Esophagus muscularis mucosa (tissue), 4 donors: ENCODE data around the gene DENND2D. TPM values are rescaled to one million over a fixed set of nuclear protein-coding genes. Genes with fewer than 3 reads are reported as not detected.

Source experiments
- DNase-seq: peaks from one replicate; pipeline ENCODE4 v3.0.0-alpha.2; 2017; ENCODE audit errors: extremely low spot score
- H3K27ac ChIP-seq, 4 donors: fragments of 200-600 bp; sonication (generic); replicated peaks in 1 of 4; 1 replicate in 3 of 4; 2 replicates in 1 of 4; pipeline ENCODE4 v1.5.1; 2016 to 2019; ENCODE audit warnings: mild to moderate bottlenecking in 1 of 4
- H3K27me3 ChIP-seq, 4 donors: fragments of 200-600 bp; sonication (generic); one replicate each; pipeline versions ENCODE4 v1.5.1 to v1.6.0; 2016 to 2019
- H3K36me3 ChIP-seq, 4 donors: fragments of 200-600 bp; sonication (generic); one replicate each; pipeline ENCODE4 v1.5.1; 2016 to 2019
- H3K4me1 ChIP-seq, 4 donors: fragments of 200-600 bp; sonication (generic); one replicate each; pipeline ENCODE4 v1.5.1; 2016 to 2019
- H3K4me3 ChIP-seq, 4 donors: fragments of 200-600 bp; sonication (generic); 1 replicate in 2 of 4; 2 replicates in 2 of 4; pipeline ENCODE4 v1.5.1; 2016 to 2019; ENCODE audit warnings: mild to moderate bottlenecking in 4 of 4, moderate library complexity in 1 of 4
- H3K9me3 ChIP-seq, 4 donors: fragments of 200-600 bp; sonication (generic); 1 replicate in 3 of 4; 2 replicates in 1 of 4; pipeline ENCODE4 v1.5.1; 2016 to 2019
- EP300 ChIP-seq: sonication (generic); formaldehyde crosslinking; IDR thresholded peaks from one replicate; pipeline ENCODE4 v1.6.1; 2017; ENCODE audit warnings: antibody characterized with exemption
- POLR2A ChIP-seq: fragments of 450-650 bp; IDR thresholded peaks from one replicate; pipeline ENCODE4 v1.6.1; 2017; ENCODE audit warnings: antibody characterized with exemption, moderate library complexity, mild to moderate bottlenecking, low read depth
- POLR2AphosphoS5 ChIP-seq, 2 donors: sonication (generic); formaldehyde crosslinking; IDR thresholded peaks; one replicate each; pipeline ENCODE4 v1.6.1; 2017; ENCODE audit warnings: antibody characterized with exemption in 2 of 2
- WGBS: methylation state at CpG from one replicate; pipeline ENCODE4 v1.1.5; 2018; 5-methylcytosine and 5-hydroxymethylcytosine counted together
- intact Hi-C: fragments of 100-400 bp; cut with DNase I; formaldehyde crosslinking; loops from one replicate; pipeline ENCODE4 v1.15.1; 2023
- total RNA-seq, 4 donors: library from RNA; depleted of rRNA; stranded (reverse); fragments of >200 nt; gene quantifications; one replicate each; pipeline versions ENCODE4 v1.1.0 to v1.2.1, GENCODE V29; 2016
- TF ChIP-seq, protein P1 (sequence below), 3 experiments: fragments of 200-600 bp in 2 of 3; fragments of 450-650 bp in 1 of 3; sonication (generic) in 2 of 3; IDR thresholded peaks; one replicate each; pipeline ENCODE4 v1.5.1; 2017 to 2019; ENCODE audit warnings: antibody characterized with exemption in 3 of 3, mild to moderate bottlenecking in 2 of 3, moderate library complexity in 1 of 3

The DENND2D gene
- total RNA-seq, 4 donors from 2014 or later = 4.0 to 13.8 (median 5.2) TPM

DNA sequence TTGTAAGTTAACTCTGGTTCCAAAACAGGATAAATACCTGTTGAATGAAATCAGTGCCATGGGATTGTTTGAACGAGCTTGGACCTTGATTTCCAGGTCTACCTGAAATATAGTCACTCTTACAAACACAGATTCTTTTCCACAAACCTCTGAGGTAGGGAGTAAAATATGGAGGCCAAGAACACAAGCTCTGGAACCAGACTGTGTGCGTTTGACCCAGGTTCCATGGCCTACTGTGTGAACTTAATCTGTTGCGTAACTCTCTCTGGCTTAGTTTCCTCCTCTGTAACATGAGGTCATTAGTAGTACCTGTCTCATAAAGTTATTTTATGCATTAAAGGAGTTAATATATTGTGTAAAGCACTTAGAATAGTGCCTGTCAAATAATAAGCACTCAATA lies 25.1 kb downstream of the DENND2D start:
- Histone ChIP-seq H3K4me1 (no peaks in the 10 kb centered on the region), H3K27me3 (no peaks in the 10 kb centered on the region), H3K9me3 (no peaks in the 10 kb centered on the region), H3K27ac (no peak overlapping the region), H3K36me3 (peaks cover 0 to 68% (median 25%) of the 10 kb centered on the region in 4 donors), H3K4me3 (no peak overlapping the region)
- DNase-seq = no peak
- intact Hi-C loops = no loop called here
- WGBS = 86% methylated on average over 3 of the region's 3 CpGs
- TF ChIP-seq POLR2A = no peak
- no peak for TF ChIP-seq EP300
- TF ChIP-seq, protein P1, sequence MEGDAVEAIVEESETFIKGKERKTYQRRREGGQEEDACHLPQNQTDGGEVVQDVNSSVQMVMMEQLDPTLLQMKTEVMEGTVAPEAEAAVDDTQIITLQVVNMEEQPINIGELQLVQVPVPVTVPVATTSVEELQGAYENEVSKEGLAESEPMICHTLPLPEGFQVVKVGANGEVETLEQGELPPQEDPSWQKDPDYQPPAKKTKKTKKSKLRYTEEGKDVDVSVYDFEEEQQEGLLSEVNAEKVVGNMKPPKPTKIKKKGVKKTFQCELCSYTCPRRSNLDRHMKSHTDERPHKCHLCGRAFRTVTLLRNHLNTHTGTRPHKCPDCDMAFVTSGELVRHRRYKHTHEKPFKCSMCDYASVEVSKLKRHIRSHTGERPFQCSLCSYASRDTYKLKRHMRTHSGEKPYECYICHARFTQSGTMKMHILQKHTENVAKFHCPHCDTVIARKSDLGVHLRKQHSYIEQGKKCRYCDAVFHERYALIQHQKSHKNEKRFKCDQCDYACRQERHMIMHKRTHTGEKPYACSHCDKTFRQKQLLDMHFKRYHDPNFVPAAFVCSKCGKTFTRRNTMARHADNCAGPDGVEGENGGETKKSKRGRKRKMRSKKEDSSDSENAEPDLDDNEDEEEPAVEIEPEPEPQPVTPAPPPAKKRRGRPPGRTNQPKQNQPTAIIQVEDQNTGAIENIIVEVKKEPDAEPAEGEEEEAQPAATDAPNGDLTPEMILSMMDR (IDR thresholded peaks at IDR 0.05) = no peak
- no peak for TF ChIP-seq POLR2AphosphoS5 (IDR thresholded peaks at IDR 0.05)

DNA sequence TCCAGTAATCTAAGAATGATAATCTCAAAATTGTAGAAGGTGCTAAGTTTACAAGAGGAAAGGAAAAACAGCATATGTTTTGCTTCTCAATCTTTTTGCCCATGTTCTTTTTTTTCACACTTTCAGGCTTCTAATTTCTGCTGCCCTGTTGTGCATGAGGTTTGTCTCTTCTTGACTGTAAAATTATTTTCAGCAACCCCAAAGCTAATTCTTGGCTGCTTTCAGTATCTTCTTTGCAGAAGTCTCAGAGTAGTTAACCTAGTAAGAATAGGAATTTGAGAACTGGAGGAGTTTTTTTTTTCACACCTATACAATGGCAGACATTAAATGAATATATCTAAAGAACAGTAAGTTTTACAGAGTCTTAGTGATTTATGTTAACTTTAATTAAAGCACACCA lies 26.4 kb downstream of the DENND2D start:
- Histone ChIP-seq H3K27ac (no peak overlapping the region), H3K4me3 (no peak overlapping the region), H3K36me3 (peaks cover 0 to 67% (median 25%) of the 10 kb centered on the region in 4 donors), H3K4me1 (no peaks in the 10 kb centered on the region), H3K9me3 (no peaks in the 10 kb centered on the region), H3K27me3 (no peaks in the 10 kb centered on the region)
- TF ChIP-seq POLR2A = no peak
- TF ChIP-seq, protein P1 (IDR thresholded peaks at IDR 0.05) = no peak
- no peak for TF ChIP-seq EP300
- TF ChIP-seq POLR2AphosphoS5 (IDR thresholded peaks at IDR 0.05) = no peak
- DNase-seq = no peak
- intact Hi-C loops = no loop called here

GRCh38 chr1:111172463-111172862 lies 28.0 kb downstream of the DENND2D start:
- no peaks in the 10 kb centered on the region for H3K9me3 ChIP-seq
- intact Hi-C loops = no loop called here
- H3K4me3 ChIP-seq = no peak overlapping the region
- no peaks in the 10 kb centered on the region for H3K4me1 ChIP-seq
- no peak for TF ChIP-seq EP300
- TF ChIP-seq, protein P1 (IDR thresholded peaks at IDR 0.05) = no peak
- no peak for TF ChIP-seq POLR2A
- TF ChIP-seq POLR2AphosphoS5 (IDR thresholded peaks at IDR 0.05) = no peak
- no peaks in the 10 kb centered on the region for H3K27me3 ChIP-seq
- no peak overlapping the region for H3K27ac ChIP-seq
- H3K36me3 ChIP-seq = peaks cover 0 to 69% (median 31%) of the 10 kb centered on the region in 4 donors
- no peak for DNase-seq

DNA sequence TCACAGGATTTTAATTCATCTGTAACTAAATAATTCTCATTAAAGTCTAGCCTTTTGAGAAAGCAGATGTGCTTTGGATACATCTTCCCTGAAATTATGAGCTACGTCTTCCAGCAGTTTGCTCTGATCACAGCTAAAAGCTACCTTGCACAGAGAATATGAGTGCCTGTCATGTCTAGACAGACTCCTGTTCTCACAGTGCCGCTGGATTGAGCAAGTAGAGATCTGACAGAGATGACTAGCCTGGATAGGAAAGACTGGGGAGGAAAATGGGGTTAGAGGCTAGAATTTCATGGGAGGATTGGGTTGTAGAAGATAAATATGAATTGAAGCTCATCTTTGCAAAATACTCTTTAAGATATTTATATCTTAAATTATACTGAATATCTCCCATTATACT lies 36.3 kb downstream of the DENND2D start:
- peaks cover 0 to 50% (median 32%) of the 10 kb centered on the region in 4 donors for H3K36me3 ChIP-seq
- no peak overlapping the region for H3K4me3 ChIP-seq
- WGBS = 96% methylated on average over 2 of the region's 2 CpGs
- no peaks in the 10 kb centered on the region for H3K9me3 ChIP-seq
- intact Hi-C loops = no loop called here
- TF ChIP-seq POLR2A (no peak), EP300 (no peak), POLR2AphosphoS5 (IDR thresholded peaks at IDR 0.05) (no peak)
- TF ChIP-seq, protein P1 (IDR thresholded peaks at IDR 0.05) = no peak
- DNase-seq = no peak
- H3K27ac ChIP-seq = no peak overlapping the region
- no peaks in the 10 kb centered on the region for H3K4me1 ChIP-seq
- no peaks in the 10 kb centered on the region for H3K27me3 ChIP-seq

DNA sequence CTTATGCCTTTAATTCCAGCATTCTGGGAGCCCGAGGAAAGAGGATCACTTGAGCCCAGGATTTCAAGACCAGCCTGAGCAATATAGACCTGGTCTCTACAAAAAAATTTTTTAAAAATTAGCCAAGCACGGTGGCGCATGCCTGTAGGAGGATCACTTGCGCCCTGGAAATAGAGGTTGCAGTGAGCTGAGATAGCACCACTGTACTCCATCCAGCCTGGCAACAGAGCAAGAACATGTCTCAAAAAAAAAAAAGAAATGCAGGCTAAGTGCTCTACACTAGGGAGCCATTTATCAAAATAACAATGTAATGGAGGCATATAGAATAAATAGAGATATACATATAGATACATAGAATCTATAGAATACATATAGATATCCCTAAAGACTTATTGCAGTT lies 37.1 kb downstream of the DENND2D start:
- TF ChIP-seq POLR2AphosphoS5 (IDR thresholded peaks at IDR 0.05) (no peak), EP300 (no peak), POLR2A (no peak)
- TF ChIP-seq, protein P1 (IDR thresholded peaks at IDR 0.05) = no peak
- Histone ChIP-seq H3K36me3 (peaks cover 0 to 42% (median 27%) of the 10 kb centered on the region in 4 donors), H3K27me3 (no peaks in the 10 kb centered on the region), H3K4me1 (no peaks in the 10 kb centered on the region), H3K27ac (no peak overlapping the region), H3K9me3 (no peaks in the 10 kb centered on the region), H3K4me3 (no peak overlapping the region)
- 97% methylated on average over 4 of the region's 4 CpGs for whole genome bisulfite sequencing
- intact Hi-C loops = no loop called here
- DNase-seq = no peak
